Left ventricle myocardium inferior (tissue), 1 donor: Measurements from ENCODE around the gene TRHDE. TPM values are rescaled to one million over a fixed set of nuclear protein-coding genes. Genes with fewer than 3 reads are reported as not detected.

Source experiments
- DNase-seq: peaks from one replicate; pipeline ENCODE4 v3.0.0-alpha.2; 2020
- H3K27ac ChIP-seq: fragments of 200-600 bp; replicated peaks from 2 replicates; pipeline ENCODE4 v1.8.0; 2021
- H3K27me3 ChIP-seq: fragments of 200-600 bp; 2 replicates; pipeline ENCODE4 v1.8.0; 2021; ENCODE audit warnings: low read depth
- H3K36me3 ChIP-seq: fragments of 200-600 bp; 2 replicates; pipeline ENCODE4 v1.8.0; 2021
- H3K4me1 ChIP-seq: fragments of 200-600 bp; 2 replicates; pipeline ENCODE4 v1.8.0; 2021
- H3K4me3 ChIP-seq: fragments of 200-600 bp; 2 replicates; pipeline ENCODE4 v1.8.0; 2021; ENCODE audit warnings: mild to moderate bottlenecking, moderate library complexity
- H3K9me3 ChIP-seq: fragments of 200-600 bp; replicated peaks from 2 replicates; pipeline ENCODE4 v1.8.0; 2021
- CTCF ChIP-seq: fragments of 200-600 bp; IDR thresholded peaks from 2 replicates; pipeline ENCODE4 v1.8.0; 2021; ENCODE audit warnings: antibody characterized with exemption, mild to moderate bottlenecking, borderline replicate concordance
- intact Hi-C: fragments of 100-400 bp; cut with micrococcal nuclease; formaldehyde crosslinking; loops from one replicate; pipeline ENCODE4 v1.11.0; 2022
- total RNA-seq: library from RNA; stranded (reverse); fragmentation: NEBNext Ultra II Directional; extraction: Animal tissue kit (Norgen Biotek cat#: 25700); gene quantifications from one replicate; pipeline ENCODE4 v1.2.1, GENCODE V29; 2021
- donor health status: DM: no; HTN: yes; CAD: no; lungs with severe emphysema.

The TRHDE gene
- total RNA-seq, 1 donor from 2014 or later: 0.96 TPM

- Histone ChIP-seq H3K27ac (no peak overlapping the region), H3K4me1 (no peaks in the 10 kb centered on the region), H3K36me3 (no peaks in the 10 kb centered on the region), H3K4me3 (no peak overlapping the region), H3K27me3 (no peaks in the 10 kb centered on the region), H3K9me3 (peaks cover 40% of the 10 kb centered on the region)
- TF ChIP-seq CTCF: no peak
- DNase-seq: no peak
- intact Hi-C loops: no loop called here
Observed at GRCh38 chr12:72602581-72602980, 330.4 kb downstream of the TRHDE start.

DNA sequence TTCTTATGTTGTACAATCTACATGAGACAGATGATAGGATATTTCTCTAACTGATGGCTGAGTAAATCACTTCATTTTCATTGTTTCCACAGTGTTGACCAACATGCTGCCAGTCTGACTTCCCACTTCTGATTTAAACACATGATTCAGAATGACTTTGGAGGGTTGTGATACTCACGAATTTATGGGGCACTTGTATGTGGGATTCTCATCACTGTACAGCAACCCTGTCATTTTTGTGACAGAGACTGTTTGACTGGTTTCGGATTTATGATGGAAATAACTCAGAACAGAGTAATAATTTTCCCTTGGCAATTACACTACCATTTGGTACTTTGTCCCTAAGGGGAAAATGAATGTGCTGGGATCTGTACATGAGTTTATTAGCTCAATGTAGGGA, 333.8 kb downstream of the TRHDE start:
- intact Hi-C loops: no loop called here

GRCh38 chr12:72610342-72610741, 338.2 kb downstream of the TRHDE start:
- no peaks in the 10 kb centered on the region for H3K36me3 ChIP-seq
- intact Hi-C loops: no loop called here
- peaks cover 9% of the 10 kb centered on the region for H3K9me3 ChIP-seq

More for the DNA sequence above, 333.8 kb downstream of the TRHDE start:
- Histone ChIP-seq H3K9me3 (peaks cover 14% of the 10 kb centered on the region), H3K4me3 (no peak overlapping the region), H3K4me1 (no peaks in the 10 kb centered on the region), H3K27me3 (no peaks in the 10 kb centered on the region), H3K36me3 (no peaks in the 10 kb centered on the region), H3K27ac (no peak overlapping the region)
- DNase-seq: no peak
- no peak for TF ChIP-seq CTCF

DNA sequence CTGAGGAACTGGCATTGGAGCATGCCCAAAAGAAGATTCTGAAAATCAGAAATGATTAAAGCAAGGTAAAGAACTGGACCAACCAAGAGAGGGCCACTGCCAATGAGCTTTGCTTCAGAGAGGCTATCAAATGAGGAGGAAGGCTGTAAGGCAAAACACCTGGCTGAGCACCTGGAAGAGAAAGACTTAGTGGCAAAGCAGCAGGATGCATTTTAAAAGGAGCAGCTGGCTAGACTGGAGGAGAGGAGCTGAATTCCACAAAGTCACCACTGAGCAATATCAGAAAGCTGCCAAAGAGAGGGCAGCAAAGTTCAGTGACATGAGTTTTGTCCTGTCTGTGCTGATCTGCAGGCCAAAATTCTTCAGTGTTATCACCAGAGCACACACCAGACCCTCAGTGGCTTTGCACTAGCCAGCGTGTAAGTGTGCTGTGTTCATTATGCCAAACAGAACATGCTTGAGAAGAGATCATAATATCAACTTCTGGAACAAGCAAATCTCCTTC, 338.7 kb downstream of the TRHDE start:
- peaks cover 9% of the 10 kb centered on the region for H3K9me3 ChIP-seq
- no peak overlapping the region for H3K4me3 ChIP-seq
- H3K36me3 ChIP-seq: no peaks in the 10 kb centered on the region
- no peaks in the 10 kb centered on the region for H3K27me3 ChIP-seq
- H3K4me1 ChIP-seq: no peaks in the 10 kb centered on the region
- intact Hi-C loops: no loop called here
- DNase-seq: no peak
- no peak for TF ChIP-seq CTCF
- no peak overlapping the region for H3K27ac ChIP-seq

More at GRCh38 chr12:72610342-72610741, 338.2 kb downstream of the TRHDE start:
- no peak overlapping the region for H3K4me3 ChIP-seq
- H3K4me1 ChIP-seq: no peaks in the 10 kb centered on the region
- no peak for DNase-seq
- no peak overlapping the region for H3K27ac ChIP-seq
- H3K27me3 ChIP-seq: no peaks in the 10 kb centered on the region
- TF ChIP-seq CTCF: no peak

DNA sequence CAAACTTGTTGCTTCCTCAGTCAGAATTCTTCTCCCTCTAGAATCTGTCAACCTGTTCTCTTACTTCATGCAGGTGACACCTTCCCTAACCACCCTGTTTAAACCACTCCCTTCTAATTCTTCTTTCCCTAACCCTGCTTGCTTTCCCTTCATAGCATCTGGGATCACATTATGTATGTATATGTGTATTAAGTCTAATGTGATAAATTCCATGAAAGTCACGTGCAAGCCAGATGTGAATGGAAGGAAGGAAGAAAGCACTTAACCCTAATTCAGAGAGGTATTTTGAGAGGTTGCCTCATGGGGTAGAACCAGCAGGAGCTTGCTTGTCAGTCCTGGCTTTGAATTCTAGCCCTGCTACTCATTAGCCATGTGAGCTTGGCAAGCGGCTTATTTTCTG, 340.0 kb downstream of the TRHDE start:
- intact Hi-C loops: no loop called here
- no peak overlapping the region for H3K27ac ChIP-seq
- H3K36me3 ChIP-seq: no peaks in the 10 kb centered on the region
- no peak for DNase-seq
- H3K27me3 ChIP-seq: no peaks in the 10 kb centered on the region
- H3K4me1 ChIP-seq: no peaks in the 10 kb centered on the region
- no peak for TF ChIP-seq CTCF
- H3K9me3 ChIP-seq: peaks cover 2% of the 10 kb centered on the region
- H3K4me3 ChIP-seq: no peak overlapping the region
